Stimulated activated CD8-positive, alpha-beta memory T cell treated with anti-CD3 and anti-CD28 coated beads, Interleukin-2, amount 100 ng/mL, for 48 hours (primary cell): Measurements from ENCODE around the gene SIK3.

Experiments
- DNase-seq, 2 donors: peaks; one replicate each; pipeline ENCODE4 v3.0.0-alpha.2; 2020; ENCODE audit warnings: low read depth in 2 of 2

The SIK3 gene

GRCh38 chr11:117009905-117010605 lies 88.2 kb downstream of the SIK3 start:
- no peak for DNase-seq

DNA sequence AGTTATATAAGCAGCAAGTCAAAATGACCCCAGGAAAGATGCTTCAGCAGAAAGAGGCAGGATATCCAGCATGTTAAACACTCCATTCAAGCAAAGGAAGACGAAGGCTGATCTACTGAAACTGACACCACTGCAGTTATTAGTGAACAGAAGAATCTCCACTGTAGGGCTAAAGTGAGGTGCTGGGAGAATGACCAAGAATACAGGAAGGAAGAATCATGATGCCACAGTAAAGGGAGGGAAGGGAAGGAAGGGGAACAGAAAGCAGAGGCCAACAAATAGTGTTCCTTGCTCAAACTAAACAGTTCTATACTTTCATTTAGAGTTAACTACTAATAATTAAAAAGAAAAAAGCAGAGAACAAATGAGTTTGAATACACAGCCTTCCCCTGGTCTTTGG lies 92.5 kb downstream of the SIK3 start:
- DNase-seq, result no peak

DNA sequence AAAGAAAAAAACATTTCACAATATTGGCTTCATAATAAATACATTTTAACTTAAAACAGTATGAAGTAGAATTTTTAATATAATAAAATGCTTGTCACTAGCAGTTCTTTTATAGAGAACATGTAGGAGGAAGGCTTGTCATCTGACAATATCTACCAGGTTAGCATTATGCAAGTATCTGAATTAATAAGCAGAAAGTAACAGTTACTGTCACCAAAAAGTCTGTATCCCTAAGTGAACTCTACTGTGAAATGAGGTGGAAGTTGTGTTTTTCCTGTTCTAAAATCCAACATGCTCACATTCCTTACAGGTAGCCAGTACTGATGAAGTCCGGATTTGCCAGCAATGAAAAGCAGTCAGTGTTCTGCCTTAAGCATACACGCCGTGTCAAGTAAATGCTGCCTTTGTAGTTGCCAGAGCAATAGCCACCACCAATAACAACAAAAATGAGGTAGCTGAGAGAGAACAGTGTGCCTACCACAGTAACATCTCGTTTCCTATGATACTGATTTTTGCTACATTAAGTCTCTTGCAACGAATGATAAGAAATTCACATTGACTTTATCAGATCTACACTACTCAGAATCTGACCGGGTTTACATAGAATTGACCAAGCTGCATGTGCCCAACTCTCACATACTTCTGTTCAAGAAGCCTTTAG lies 95.5 kb downstream of the SIK3 start:
- no peak for DNase-seq

DNA sequence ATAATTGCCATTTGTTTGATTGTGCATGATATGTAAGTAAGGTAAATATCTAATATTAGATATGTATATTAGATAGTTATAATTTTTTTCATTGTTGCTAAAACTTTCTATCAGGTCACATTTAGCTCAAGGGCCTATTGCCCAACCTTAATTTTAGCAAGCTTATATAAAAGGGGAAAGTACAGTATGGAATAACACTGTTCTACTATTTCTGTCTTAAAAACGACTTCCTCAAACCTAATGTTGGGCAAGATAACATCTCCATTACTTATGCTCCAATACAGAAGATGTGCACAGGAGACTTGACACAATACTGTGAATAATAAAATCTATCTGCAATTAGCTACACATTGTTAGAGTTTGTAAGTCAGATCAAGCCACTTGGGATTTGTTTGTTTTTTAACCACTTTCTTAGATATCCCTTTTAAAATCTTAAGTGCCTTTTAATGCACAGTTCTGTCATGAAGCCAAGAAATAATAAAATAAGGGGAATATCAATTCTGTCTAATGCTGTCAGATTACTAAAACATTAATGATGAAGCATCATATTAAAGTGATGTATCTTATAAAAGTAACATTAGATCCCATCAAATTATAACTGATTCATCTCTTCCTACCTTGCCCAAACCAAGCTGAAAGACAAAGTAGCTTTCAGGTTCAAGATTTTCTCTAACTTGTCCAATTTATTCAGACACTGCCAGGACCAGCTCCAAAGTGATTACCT lies 98.1 kb downstream of the SIK3 start:
- DNase-seq, result no peak

DNA sequence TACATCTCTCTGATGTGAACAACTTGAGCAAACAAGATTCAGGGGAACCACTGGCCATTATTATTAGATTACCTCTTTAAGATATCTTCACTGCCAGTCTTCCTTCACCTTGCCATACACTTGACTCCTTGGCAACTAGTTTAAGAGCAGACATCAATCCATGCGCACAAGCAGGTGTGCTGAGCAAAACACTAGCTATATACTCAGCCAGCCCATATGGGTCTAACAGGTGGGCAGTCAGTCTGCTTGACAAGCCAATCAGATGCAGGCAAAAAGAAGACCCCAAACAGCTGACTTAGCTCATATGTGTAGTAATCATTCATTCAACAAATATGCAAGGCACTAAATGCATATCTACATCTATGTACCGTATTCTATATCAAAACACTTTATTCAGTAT lies 101.2 kb downstream of the SIK3 start:
- DNase-seq, result no peak

DNA sequence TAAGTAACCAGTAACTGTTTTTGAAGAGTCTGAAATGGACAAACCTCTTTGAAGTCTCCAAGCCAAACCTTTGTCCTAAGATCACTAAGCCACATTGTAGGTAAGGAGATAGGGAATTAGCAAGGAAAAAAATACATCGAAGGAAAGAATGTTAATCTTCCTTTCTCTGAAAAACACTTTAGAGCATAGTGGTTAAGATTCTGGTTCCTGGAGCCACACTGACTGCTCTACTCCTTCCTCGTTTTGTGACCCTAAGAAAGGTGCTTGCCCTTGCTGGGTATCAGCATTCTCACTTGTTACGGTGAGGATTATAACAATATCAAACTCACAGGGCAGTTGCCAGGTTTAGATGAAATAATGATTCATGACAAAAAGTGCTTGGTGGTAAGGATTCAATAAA lies 104.0 kb downstream of the SIK3 start:
- no peak for DNase-seq

GRCh38 chr11:116993599-116993998 lies 104.6 kb downstream of the SIK3 start:
- DNase-seq, result no peak

DNA sequence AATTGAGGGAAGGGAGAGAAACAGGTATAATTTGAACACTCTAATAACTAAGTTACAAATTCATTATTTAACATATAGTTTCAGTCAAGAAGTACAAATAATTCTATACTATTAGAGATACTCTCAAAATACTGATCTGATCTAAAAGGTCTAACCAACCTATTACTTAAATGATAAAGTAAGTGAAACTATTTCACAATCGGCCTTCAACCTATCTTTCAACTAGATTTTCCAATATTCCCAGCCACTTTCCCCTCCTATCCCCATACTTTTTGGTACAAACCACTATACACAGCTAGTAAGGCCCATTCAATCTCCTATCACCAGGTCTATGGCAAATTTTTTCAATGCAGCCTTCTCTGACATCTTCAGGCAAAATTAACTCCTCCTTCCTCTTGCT lies 106.7 kb downstream of the SIK3 start:
- DNase-seq, result no peak

DNA sequence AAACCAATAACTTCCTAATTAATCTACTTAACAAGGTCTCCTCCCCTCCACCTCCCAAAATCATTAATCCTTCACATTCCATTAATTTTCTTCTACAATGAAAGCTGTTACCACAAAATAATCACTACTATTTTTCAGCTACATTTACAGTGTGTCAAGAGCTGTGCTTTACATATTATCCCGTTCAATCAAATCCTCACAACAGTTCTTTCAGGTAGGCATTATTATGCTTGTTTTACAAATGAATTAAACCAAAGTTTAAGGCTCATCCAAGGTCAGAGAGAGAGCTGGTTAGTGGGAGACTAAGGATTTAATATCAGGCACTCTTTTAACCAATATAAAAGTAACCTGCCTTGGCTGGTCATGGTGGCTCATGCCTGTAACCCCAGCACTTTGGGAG lies 107.4 kb downstream of the SIK3 start:
- no peak for DNase-seq

DNA sequence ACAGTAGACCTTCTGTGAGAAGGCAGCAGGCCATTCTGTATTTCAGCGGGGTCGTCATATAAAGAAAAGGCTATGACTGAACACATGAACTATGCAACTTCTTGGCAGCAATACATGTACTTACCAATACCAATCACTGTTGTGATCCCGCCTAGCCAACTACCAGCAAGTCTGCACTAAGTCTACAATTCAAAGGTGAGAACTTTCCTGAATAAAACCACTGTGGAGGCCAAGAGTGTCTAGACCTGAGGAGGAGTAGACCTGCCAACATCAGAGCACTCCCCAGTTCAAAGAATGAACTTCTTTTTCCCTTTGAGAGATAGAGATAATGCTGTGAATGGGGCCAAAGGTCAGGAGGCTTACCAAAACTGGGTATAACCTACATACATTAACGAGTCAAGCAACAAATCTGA lies 108.2 kb downstream of the SIK3 start:
- no peak for DNase-seq

- no peak for DNase-seq
Observed at GRCh38 chr11:116989184-116989583, 109.0 kb downstream of the SIK3 start.

DNA sequence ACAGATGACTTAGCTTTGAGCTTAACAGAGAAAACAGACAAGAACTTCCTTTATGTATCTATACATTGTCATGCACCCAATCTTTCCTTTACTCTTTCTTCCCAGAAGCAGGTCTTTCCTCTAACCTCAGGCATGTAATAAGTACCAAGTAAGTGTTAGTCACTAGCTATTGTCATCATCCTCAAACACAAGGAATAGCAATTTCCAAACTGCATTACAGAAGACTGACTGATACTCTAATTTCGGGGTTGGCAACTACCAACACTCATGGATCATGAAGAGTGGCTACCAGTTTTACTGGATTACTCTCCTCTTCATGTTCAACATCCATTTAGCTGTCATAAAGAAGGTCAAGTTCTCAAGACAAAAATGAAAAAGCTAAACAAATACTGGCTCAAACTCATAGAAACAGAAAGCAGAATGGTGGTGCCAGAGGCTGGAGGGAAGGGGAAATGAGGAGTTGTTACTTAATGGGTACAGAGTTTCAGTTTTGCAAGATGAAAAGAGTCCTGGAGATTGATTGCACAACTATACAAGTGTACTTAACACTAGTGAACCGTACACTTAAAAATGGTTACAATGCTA lies 111.6 kb downstream of the SIK3 start:
- no peak for DNase-seq

DNA sequence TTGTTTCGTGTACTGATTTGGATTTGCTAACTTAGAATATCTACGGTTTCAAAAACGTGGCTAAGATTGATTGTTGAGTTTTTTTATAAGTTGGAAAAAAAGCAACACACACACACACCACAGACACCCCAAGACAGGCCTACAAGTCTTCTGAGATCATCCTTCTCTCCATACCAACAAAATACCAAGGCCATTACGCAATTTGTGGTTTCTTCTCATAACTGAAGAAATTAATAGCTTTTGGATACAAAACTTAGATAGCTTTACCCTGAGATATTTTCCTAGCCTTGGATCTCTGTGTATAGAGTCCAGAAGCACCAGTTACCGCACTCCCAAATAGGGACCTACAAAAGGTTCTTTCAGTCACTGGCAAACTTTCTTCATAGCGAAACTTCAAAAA lies 113.6 kb downstream of the SIK3 start:
- no peak for DNase-seq

DNA sequence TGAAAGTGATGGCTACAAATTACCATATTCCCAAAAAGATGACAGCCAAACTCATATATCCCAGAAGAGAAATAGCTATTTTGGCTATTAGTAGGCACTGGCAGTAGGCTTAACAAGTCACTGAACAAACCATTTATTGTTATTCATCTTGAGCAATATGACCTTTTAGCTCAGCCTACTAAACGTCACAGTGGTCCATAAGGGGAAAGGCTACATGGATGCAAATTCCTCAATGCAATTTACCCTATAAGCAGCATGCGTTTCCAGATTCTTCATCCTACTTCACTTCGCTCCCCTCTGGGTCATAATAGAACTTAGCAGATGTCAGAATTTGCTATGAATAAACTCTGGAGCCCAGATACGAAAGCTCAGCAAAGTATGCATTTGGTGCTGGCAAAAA lies 114.0 kb downstream of the SIK3 start:
- no peak for DNase-seq

- DNase-seq, result no peak
Observed at GRCh38 chr11:116981266-116981885, 116.9 kb downstream of the SIK3 start.

- no peak for DNase-seq
Observed at GRCh38 chr11:116980136-116980793, 118.0 kb downstream of the SIK3 start.

GRCh38 chr11:116976941-116977570 lies 121.2 kb downstream of the SIK3 start:
- DNase-seq, result no peak

DNA sequence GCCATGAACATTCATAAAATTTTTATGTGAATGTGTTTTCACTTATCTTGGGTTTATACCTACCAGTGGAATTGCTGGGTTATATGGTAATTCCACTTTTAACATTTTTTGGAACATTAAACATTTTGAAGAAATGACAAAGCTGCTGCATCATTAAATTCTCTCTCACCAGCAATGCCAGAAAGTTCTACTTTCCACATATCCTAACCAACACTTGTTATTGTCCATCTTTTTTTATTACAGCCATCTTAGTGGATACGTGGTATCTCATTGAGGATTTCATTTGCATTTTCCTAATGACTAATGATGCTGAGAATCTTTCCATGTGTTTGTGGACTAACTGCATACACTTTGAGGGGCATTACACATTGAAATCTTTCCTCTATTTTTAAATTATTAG lies 122.6 kb downstream of the SIK3 start:
- no peak for DNase-seq

GRCh38 chr11:116973270-116973669 lies 125.0 kb downstream of the SIK3 start:
- DNase-seq, result no peak

GRCh38 chr11:116972691-116973090 lies 125.5 kb downstream of the SIK3 start:
- DNase-seq, result no peak
